H1 (cell line): ENCODE results near the gene RBSN. TPM values are rescaled to one million over a fixed set of nuclear protein-coding genes. Genes with fewer than 3 reads are reported as not detected.

Experiments
- CTCF ChIA-PET: fragments of 300-600 bp; sonication (Branson Sonifier 250); formaldehyde crosslinking; loops from one replicate; lab custom pipeline; 2021; ENCODE audit not compliant: partially characterized antibody; lab: Charles Lee
- POLR2A ChIA-PET: fragments of 300-600 bp; sonication (Branson Sonifier 250); formaldehyde crosslinking; loops from one replicate; lab custom pipeline; 2021; ENCODE audit warnings: inconsistent platforms; ENCODE audit not compliant: partially characterized antibody; lab: Charles Lee
- DNase-seq, 2 experiments: peaks; one replicate each; pipeline versions ENCODE4 v3.0.0 to v3.0.0-alpha.2; 2010 to 2022; ENCODE audit warnings: low spot score in 2 of 2, low read depth in 1 of 2, mixed read lengths in 1 of 2
- FAIRE-seq: peaks from 2 replicates; lab custom pipeline; 2011; peaks lifted over from hg19 to GRCh38; lab: Jason Lieb, UNC
- H2AFZ ChIP-seq: 2 replicates; pipeline ENCODE4 v1.8.1; 2012; ENCODE audit warnings: low read length, inconsistent platforms
- H2AK5ac ChIP-seq: 2 replicates; pipeline ENCODE4 v1.6.1; 2013; ENCODE audit warnings: low read depth, low read length
- H2BK120ac ChIP-seq: replicated peaks from 2 replicates; pipeline ENCODE3; 2013; ENCODE audit warnings: low read depth, low read length, inconsistent platforms
- H2BK12ac ChIP-seq: 2 replicates; pipeline ENCODE4 v1.6.1; 2013; ENCODE audit warnings: low read depth, low read length
- H2BK15ac ChIP-seq: 2 replicates; pipeline ENCODE4 v1.6.1; 2013; ENCODE audit warnings: low read length
- H2BK20ac ChIP-seq: 2 replicates; pipeline ENCODE4 v1.6.1; 2013; ENCODE audit warnings: low read length
- H2BK5ac ChIP-seq: 2 replicates; pipeline ENCODE4 v1.6.1; 2013; ENCODE audit warnings: low read depth, low read length
- H3K14ac ChIP-seq: 2 replicates; pipeline ENCODE4 v1.6.1; 2013; ENCODE audit warnings: inconsistent platforms; ENCODE audit not compliant: insufficient read length
- H3K18ac ChIP-seq: 2 replicates; pipeline ENCODE4 v1.6.1; 2013; ENCODE audit warnings: low read length; ENCODE audit errors: extremely low read depth
- H3K23ac ChIP-seq: 2 replicates; pipeline ENCODE4 v1.6.1; 2013; ENCODE audit warnings: inconsistent platforms; ENCODE audit not compliant: insufficient read length
- H3K23me2 ChIP-seq: 2 replicates; pipeline ENCODE4 v1.6.1; 2013; ENCODE audit warnings: low read depth, low read length
- H3K27ac ChIP-seq: 2 replicates; pipeline ENCODE4 v1.6.1; 2011; ENCODE audit warnings: low read depth, low read length, inconsistent platforms
- H3K27me3 ChIP-seq, 4 experiments: replicated peaks in 1 of 4; 1 replicate in 1 of 4; 2 replicates in 3 of 4; pipeline versions ENCODE4 v1.6.1 to v1.8.1; 2011 to 2013; ENCODE audit warnings: low read length in 3 of 4, mild to moderate bottlenecking in 3 of 4, inconsistent platforms in 2 of 4, mixed read lengths in 2 of 4, moderate library complexity in 1 of 4; ENCODE audit not compliant: control insufficient read depth in 3 of 4, insufficient read depth in 3 of 4; ENCODE audit errors: extremely low read depth in 1 of 4
- H3K36me3 ChIP-seq, 4 experiments: 2 replicates each; pipeline versions ENCODE4 v1.6.1 to v1.8.1; 2011 to 2013; ENCODE audit warnings: mild to moderate bottlenecking in 4 of 4, low read length in 3 of 4, moderate library complexity in 2 of 4, control low read depth in 1 of 4, inconsistent platforms in 1 of 4; ENCODE audit not compliant: insufficient read depth in 4 of 4, control insufficient read depth in 2 of 4
- H3K4ac ChIP-seq: replicated peaks from 2 replicates; pipeline ENCODE3; 2013; ENCODE audit warnings: low read length, low read depth, mixed read lengths, inconsistent platforms; ENCODE audit not compliant: insufficient read length
- H3K4me1 ChIP-seq, 4 experiments: replicated peaks in 1 of 4; 1 replicate in 1 of 4; 2 replicates in 3 of 4; pipeline versions ENCODE4 v1.6.1 to v1.8.1; 2011 to 2013; ENCODE audit warnings: low read length in 3 of 4, inconsistent platforms in 2 of 4, mixed read lengths in 1 of 4; ENCODE audit not compliant: insufficient read depth in 4 of 4, control insufficient read depth in 3 of 4
- H3K4me2 ChIP-seq, 2 experiments: 2 replicates each; pipeline versions ENCODE4 v1.6.1 to v1.8.1; 2011 to 2013; ENCODE audit warnings: low read depth in 2 of 2, low read length in 2 of 2, control low read depth in 1 of 2, inconsistent platforms in 1 of 2, mild to moderate bottlenecking in 1 of 2; ENCODE audit not compliant: insufficient read depth in 1 of 2
- H3K4me3 ChIP-seq, 4 experiments: fragments of 200-600, 300-600 bp in 1 of 4; sonication (generic), shearing (Covaris generic), sonication (Bioruptor Twin) in 1 of 4; 2 replicates each; pipeline versions ENCODE4 v1.5.1 to v1.8.1; 2011 to 2016; ENCODE audit warnings: low read length in 4 of 4, low read depth in 3 of 4, control low read depth in 2 of 4, inconsistent platforms in 2 of 4, mild to moderate bottlenecking in 2 of 4, mixed read lengths in 1 of 4, moderate library complexity in 1 of 4; ENCODE audit not compliant: insufficient read depth in 2 of 4; ENCODE audit errors: extremely low read depth in 1 of 4
- H3K56ac ChIP-seq: replicated peaks from 2 replicates; pipeline ENCODE3; 2013; ENCODE audit warnings: low read depth, mild to moderate bottlenecking, mixed read lengths, low read length, inconsistent platforms; ENCODE audit not compliant: insufficient read length
- H3K79me1 ChIP-seq: 2 replicates; pipeline ENCODE4 v1.6.1; 2013; ENCODE audit warnings: low read depth, low read length, control low read depth
- H3K79me2 ChIP-seq, 2 experiments: 2 replicates each; pipeline versions ENCODE4 v1.6.1 to v1.8.1; 2012 to 2013; ENCODE audit warnings: low read length in 2 of 2, mild to moderate bottlenecking in 2 of 2, inconsistent platforms in 1 of 2; ENCODE audit not compliant: insufficient read depth in 2 of 2, control insufficient read depth in 1 of 2
- H3K9ac ChIP-seq, 4 experiments: replicated peaks in 1 of 4; 1 replicate in 1 of 4; 2 replicates in 3 of 4; pipeline versions ENCODE4 v1.6.1 to v1.8.1; 2011 to 2013; ENCODE audit warnings: low read depth in 3 of 4, low read length in 3 of 4, control low read depth in 2 of 4, mild to moderate bottlenecking in 2 of 4, moderate library complexity in 2 of 4, inconsistent platforms in 1 of 4; ENCODE audit errors: extremely low read depth in 1 of 4
- H3K9me3 ChIP-seq, 2 experiments: 2 replicates each; pipeline versions ENCODE4 v1.6.1 to v1.8.1; 2012 to 2013; ENCODE audit warnings: mild to moderate bottlenecking in 2 of 2, moderate library complexity in 2 of 2, control low read depth in 1 of 2, inconsistent platforms in 1 of 2, low read depth in 1 of 2, low read length in 1 of 2, mixed read lengths in 1 of 2; ENCODE audit not compliant: insufficient read depth in 2 of 2
- H4K20me1 ChIP-seq, 2 experiments: replicated peaks in 1 of 2; 2 replicates each; pipeline versions ENCODE3 to v1.8.1; 2011 to 2013; ENCODE audit warnings: inconsistent platforms in 2 of 2, low read length in 2 of 2, mild to moderate bottlenecking in 1 of 2; ENCODE audit not compliant: insufficient read depth in 2 of 2, control insufficient read depth in 1 of 2
- H4K5ac ChIP-seq: 2 replicates; pipeline ENCODE4 v1.6.1; 2013; ENCODE audit warnings: low read length, low read depth, mixed read lengths, inconsistent platforms; ENCODE audit not compliant: insufficient read length
- H4K8ac ChIP-seq: 2 replicates; pipeline ENCODE4 v1.8.0; 2013; ENCODE audit warnings: mild to moderate bottlenecking, moderate library complexity, low read length, inconsistent platforms; ENCODE audit not compliant: insufficient read depth; ENCODE audit errors: extremely low read depth
- H4K91ac ChIP-seq: replicated peaks from 2 replicates; pipeline ENCODE3; 2013; ENCODE audit warnings: low read length, mixed read lengths, inconsistent platforms; ENCODE audit not compliant: insufficient read length
- WGBS, 2 experiments: shearing (Covaris generic) in 1 of 2; methylation state at CpG; one replicate each; pipeline versions ENCODE4 v1.1.6 to v1.1.7; 2013 to 2015; ENCODE audit warnings: low lambda C conversion rate in 2 of 2, mixed read lengths in 2 of 2, inconsistent platforms in 1 of 2, low coverage in 1 of 2, missing lambda C conversion rate in 1 of 2; ENCODE audit not compliant: insufficient replicate concordance in 2 of 2, insufficient coverage in 1 of 2, insufficient read length in 1 of 2; ENCODE audit errors: extremely low coverage in 1 of 2, missing lambda C conversion rate in 1 of 2; 5-methylcytosine and 5-hydroxymethylcytosine counted together
- polyA plus RNA-seq, 7 experiments: library from polyadenylated mRNA; depleted of rRNA in 3 of 7; stranded (reverse) in 5 of 7; unstranded in 2 of 7; fragments of >200 nt in 5 of 7; fragments of 200-250 nt in 2 of 7; gene quantifications; 1 replicate in 5 of 7; 2 replicates in 1 of 7; 4 replicates in 1 of 7; pipeline versions ENCODE4 v1.2.1 to v1.2.3, GENCODE V29; 2011 to 2013; ENCODE audit warnings: missing spikeins in 2 of 7, mixed read lengths in 2 of 7
- total RNA-seq: library from RNA; stranded (reverse); fragmentation: NEBNext Ultra II Directional; extraction: Animal tissue kit (Norgen Biotek cat#: 25700); gene quantifications from 2 replicates; pipeline ENCODE4 v1.2.1, GENCODE V29; 2021

Gene RBSN
- total and polyA plus RNA-seq, 2 of the 8 experiments (the other 6 are each of a cell fraction or from before 2014, with no cell fraction given) = 5.9 to 20.0 TPM

GRCh38 chr3:15045667-15046066 lies 53.3 kb downstream of the RBSN start:
- Histone ChIP-seq H3K14ac (no peak overlapping the region), H3K27ac (no peak overlapping the region), H3K23me2 (no peaks in the 10 kb centered on the region), H3K4me1 (no peaks in the 10 kb centered on the region), H2BK120ac (no peak overlapping the region), H3K36me3 (peaks cover 35 to 93% (median 71%) of the 10 kb centered on the region in 4 experiments; a peak in 7 of 8 replicates), H2BK12ac (no peak overlapping the region), H3K9ac (no peak overlapping the region), H2BK20ac (no peak overlapping the region), H4K5ac (no peak overlapping the region), H4K20me1 (peaks cover 6 to 14% of the 10 kb centered on the region in 2 experiments), H3K4ac (no peak overlapping the region), H3K9me3 (no peaks in the 10 kb centered on the region), H2AK5ac (no peak overlapping the region), H4K91ac (no peak overlapping the region), H2BK15ac (no peak overlapping the region), H3K18ac (no peak overlapping the region), H4K8ac (no peak overlapping the region), H2BK5ac (no peak overlapping the region), H2AFZ (no peak overlapping the region), H3K23ac (no peak overlapping the region), H3K4me2 (no peak overlapping the region), H3K79me1 (no peaks in the 10 kb centered on the region; the same call in 1 of the 2 replicates), H3K56ac (no peak overlapping the region), H3K27me3 (no peaks in the 10 kb centered on the region), H3K4me3 (no peak overlapping the region), H3K79me2 (peaks cover 0 to 6% of the 10 kb centered on the region in 2 experiments; a peak in 1 of 4 replicates)
- FAIRE-seq (no peak), DNase-seq (no peak)
- 95% methylated on average over 1 of the region's 1 CpG; no CpG with 5 or more reads in 1 of the 2 experiments for WGBS, 2 experiments
- ChIA-PET CTCF (interaction anchor here (0.8 to 1.6 kb wide), 2 partner anchors 20 to 119 kb away, joined by 3 read pairs; no protein-coding TSS in a partner anchor), POLR2A (interaction anchor here (1.2 to 1.3 kb wide), 2 partner anchors 8 to 102 kb away, joined by 3 read pairs; no protein-coding TSS in a partner anchor)
